Vagina (tissue), 2 donors: ENCODE measurements around the gene GPRC5C.

Source experiments
- CTCF ChIP-seq, 3 experiments: fragments of 450-650 bp in 2 of 3; fragments of 200-600 bp in 1 of 3; sonication (generic) in 1 of 3; IDR thresholded peaks; one replicate each; pipeline ENCODE4 v1.5.1; 2017 to 2019; ENCODE audit warnings: antibody characterized with exemption in 3 of 3, mild to moderate bottlenecking in 2 of 3, moderate library complexity in 2 of 3
- POLR2A ChIP-seq, 2 donors: fragments of 450-650 bp; IDR thresholded peaks; one replicate each; pipeline ENCODE4 v1.6.1; 2017; ENCODE audit warnings: antibody characterized with exemption in 2 of 2, mild to moderate bottlenecking in 2 of 2, moderate library complexity in 2 of 2

GRCh38 chr17:74430706-74431567 lies 951 bp upstream of the GPRC5C start:
- TF ChIP-seq CTCF (IDR thresholded peaks at IDR 0.05) (no peak), POLR2A (IDR thresholded peaks at IDR 0.05) (peak in 1 of 2 donors; percentile 27)
